Measurements from ENCODE around the gene PTPN9. TPM values are rescaled to one million over a fixed set of nuclear protein-coding genes. Genes with fewer than 3 reads are reported as not detected.

The PTPN9 gene
- total and polyA plus RNA-seq, 2 of the 13 experiments (the other 11 are each of a cell fraction or from before 2014, with no cell fraction given) = 16.6 to 19.9 TPM

GRCh38 chr15:75591655-75592364, 12.7 kb upstream of the PTPN9 start:
- no peak overlapping the region for H3K4me3 ChIP-seq (replicated peaks in 1 of 3; ENCODE audit: insufficient read depth in 1 of 3, low read depth in 2 of 3, low read length in 3 of 3)
- DNase-seq (ENCODE audit: low spot score) (no peak), ATAC-seq (no peak), FAIRE-seq (no peak)
- BruUV-seq (replicated peaks) = no TSS peak
- H3K4me1 ChIP-seq (ENCODE audit: insufficient read depth, low read length) = no peaks in the 10 kb centered on the region
- no peaks in the 10 kb centered on the region for H4K20me1 ChIP-seq (ENCODE audit: insufficient read depth, low read length)
- POLR2A ChIA-PET = interaction anchor here (0.6 to 1.1 kb wide), 2 partner anchors 10 to 13 kb away, joined by 3 read pairs; partner anchors contain the start of gene PTPN9
- no peaks in the 10 kb centered on the region for H3K9me3 ChIP-seq (ENCODE audit: low read length)
- intact Hi-C loops (cut with micrococcal nuclease; ENCODE audit: unreplicated experiment) = no loop called here
- no peak overlapping the region for H2AFZ ChIP-seq (ENCODE audit: low read length)
- no peaks in the 10 kb centered on the region for H3K27me3 ChIP-seq (ENCODE audit: control insufficient read depth in 1 of 2, insufficient read depth in 2 of 2, low read length in 2 of 2)
- in situ Hi-C loops (cut with HindIII; ENCODE audit: extremely low pct_ligation_motif_present, low pct_unique_long_range_greater_than_20kb) = no loop called here
- TF ChIP-seq MED1 (CRISPR knock-in tag; IDR thresholded peaks at IDR 0.05) (no peak), MTF2 (CRISPR knock-in tag; IDR thresholded peaks at IDR 0.05; ENCODE audit: borderline replicate concordance) (no peak), ZNF558 (CRISPR knock-in tag; IDR thresholded peaks at IDR 0.05; ENCODE audit: borderline replicate concordance) (no peak), GZF1 (CRISPR knock-in tag; IDR thresholded peaks at IDR 0.05) (no peak), CREBL2 (CRISPR knock-in tag; IDR thresholded peaks at IDR 0.05; ENCODE audit: borderline replicate concordance) (no peak), MEIS1 (CRISPR knock-in tag; IDR thresholded peaks at IDR 0.05; ENCODE audit: borderline replicate concordance) (no peak)
- TF ChIP-seq, protein P1, sequence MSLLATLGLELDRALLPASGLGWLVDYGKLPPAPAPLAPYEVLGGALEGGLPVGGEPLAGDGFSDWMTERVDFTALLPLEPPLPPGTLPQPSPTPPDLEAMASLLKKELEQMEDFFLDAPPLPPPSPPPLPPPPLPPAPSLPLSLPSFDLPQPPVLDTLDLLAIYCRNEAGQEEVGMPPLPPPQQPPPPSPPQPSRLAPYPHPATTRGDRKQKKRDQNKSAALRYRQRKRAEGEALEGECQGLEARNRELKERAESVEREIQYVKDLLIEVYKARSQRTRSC (CRISPR knock-in tag; IDR thresholded peaks at IDR 0.05; ENCODE audit: low read depth) = no peak
- CTCF ChIA-PET (ENCODE audit: low intra/inter-chr PET ratio, low total read pairs) = no interaction called here
- H3K4me2 ChIP-seq (ENCODE audit: low read depth, low read length) = no peak overlapping the region
- WGBS (ENCODE audit: low lambda C conversion rate) = 91% methylated on average over 4 of the region's 4 CpGs
- H3K79me2 ChIP-seq (ENCODE audit: insufficient read depth, low read length) = no peaks in the 10 kb centered on the region
- no peak overlapping the region for H3K27ac ChIP-seq (ENCODE audit: extremely low read length, insufficient read depth, low read length)
- peaks cover 0 to 3% of the 10 kb centered on the region in 2 experiments; a peak in 1 of 5 replicates for H3K36me3 ChIP-seq (replicated peaks in 1 of 2; ENCODE audit: control insufficient read depth in 1 of 2, insufficient read depth in 2 of 2, low read length in 2 of 2)
- H3K9ac ChIP-seq (ENCODE audit: insufficient read depth, low read depth, low read length) = no peak overlapping the region

Measured in HepG2 (cell line).